ENCODE results near the gene DOCK8. TPM values are rescaled to one million over a fixed set of nuclear protein-coding genes. Genes with fewer than 3 reads are reported as not detected.

Gene DOCK8
- polyA plus RNA-seq, 1 donor (not counting 4 experiments of a cell fraction or from before 2014, with no cell fraction given), result 1.5 TPM

DNA sequence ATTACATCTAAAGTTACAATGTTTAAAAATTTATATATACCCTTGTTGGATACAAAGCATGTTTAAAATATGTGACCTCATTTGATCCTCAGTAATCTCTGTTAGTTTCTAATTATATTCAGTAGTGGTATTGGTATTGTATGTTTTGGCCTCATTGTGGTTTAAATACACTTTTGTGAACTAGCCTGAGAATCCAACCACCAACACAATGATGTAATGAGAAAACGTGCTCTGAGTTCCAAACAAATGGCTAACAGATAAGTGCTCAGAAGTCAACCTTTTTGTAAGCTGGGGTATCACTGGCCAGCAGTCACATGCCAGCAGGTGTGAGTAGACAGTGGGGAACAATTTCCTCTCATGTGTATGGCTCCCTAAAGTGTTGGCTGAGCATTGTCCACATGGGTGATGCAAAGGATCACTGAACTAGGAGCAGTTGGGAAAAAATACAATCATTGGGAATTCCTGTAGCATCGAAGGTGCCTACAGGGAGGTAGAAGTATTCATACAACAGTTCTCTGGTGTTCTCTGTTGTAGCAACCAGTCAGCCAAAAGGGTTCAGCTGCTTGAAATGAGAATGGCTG, 56.1 kb downstream of the DOCK8 start:
- dilution Hi-C loops (cut with MboI; ENCODE audit: extremely low pct_ligation_motif_present, low sequenced_read_pairs), result no loop called here

GRCh38 chr9:272251-273213, 57.9 kb downstream of the DOCK8 start:
- no peak for TF ChIP-seq CTCF (optimal IDR thresholded peaks at IDR 0.05 in 1 of 3, IDR thresholded peaks at IDR 0.05 in 1 of 3, conservative IDR thresholded peaks at IDR 0.05 in 1 of 3; ENCODE audit: extremely low read depth in 1 of 3, insufficient read depth in 2 of 3, low read length in 3 of 3)
- TF ChIP-seq EZH2 (IDR thresholded peaks at IDR 0.05; ENCODE audit: low read length), result no peak
- H3K9ac ChIP-seq (ENCODE audit: control insufficient read depth, extremely low read depth, insufficient read depth, low read length), result no peak overlapping the region
- H3K36me3 ChIP-seq (ENCODE audit: control insufficient read depth in 2 of 2, extremely low read depth in 1 of 2, insufficient read depth in 2 of 2, low read length in 2 of 2), result no peaks in the 10 kb centered on the region
- no peak for FAIRE-seq
- H3K27me3 ChIP-seq (ENCODE audit: control insufficient read depth, extremely low read depth, insufficient read depth, low read length), result no peaks in the 10 kb centered on the region
- H3K9me3 ChIP-seq (ENCODE audit: control insufficient read depth, low read depth, low read length), result no peaks in the 10 kb centered on the region
- no peak for DNase-seq (ENCODE audit: low read depth, low spot score)
- H3K9me1 ChIP-seq (ENCODE audit: control insufficient read depth, extremely low read depth, insufficient read depth, low read length), result no peaks in the 10 kb centered on the region
- H3K27ac ChIP-seq (ENCODE audit: control insufficient read depth, insufficient read depth, low read length), result no peak overlapping the region
- no peaks in the 10 kb centered on the region for H3K4me1 ChIP-seq (ENCODE audit: control insufficient read depth, extremely low read depth, insufficient read depth, low read length)
- no peaks in the 10 kb centered on the region for H3K79me2 ChIP-seq (ENCODE audit: control insufficient read depth, insufficient read depth, low read length)
- H2AFZ ChIP-seq (ENCODE audit: control insufficient read depth, low read length), result no peak overlapping the region
- H3K4me2 ChIP-seq (ENCODE audit: control insufficient read depth, extremely low read depth, insufficient read depth, low read depth, low read length), result no peak overlapping the region
- no peaks in the 10 kb centered on the region for H4K20me1 ChIP-seq (ENCODE audit: control insufficient read depth, extremely low read depth, insufficient read depth, low read length)
- dilution Hi-C loops (cut with MboI; ENCODE audit: extremely low pct_ligation_motif_present, low sequenced_read_pairs), result no loop called here
- no peak overlapping the region for H3K4me3 ChIP-seq (ENCODE audit: control insufficient read depth in 2 of 3, extremely low read depth in 1 of 3, insufficient read depth in 2 of 3, low read depth in 1 of 3, low read length in 3 of 3)

More for the DNA sequence above, 56.1 kb downstream of the DOCK8 start:
- Histone ChIP-seq H3K4me2 (ENCODE audit: control insufficient read depth, extremely low read depth, insufficient read depth, low read depth, low read length) (no peak overlapping the region), H3K36me3 (ENCODE audit: control insufficient read depth in 2 of 2, extremely low read depth in 1 of 2, insufficient read depth in 2 of 2, low read length in 2 of 2) (no peaks in the 10 kb centered on the region), H3K9ac (ENCODE audit: control insufficient read depth, extremely low read depth, insufficient read depth, low read length) (no peak overlapping the region), H3K79me2 (ENCODE audit: control insufficient read depth, insufficient read depth, low read length) (no peaks in the 10 kb centered on the region), H3K27ac (ENCODE audit: control insufficient read depth, insufficient read depth, low read length) (no peak overlapping the region), H3K4me3 (ENCODE audit: control insufficient read depth in 2 of 3, extremely low read depth in 1 of 3, insufficient read depth in 2 of 3, low read depth in 1 of 3, low read length in 3 of 3) (no peak overlapping the region), H3K4me1 (ENCODE audit: control insufficient read depth, extremely low read depth, insufficient read depth, low read length) (no peaks in the 10 kb centered on the region), H4K20me1 (ENCODE audit: control insufficient read depth, extremely low read depth, insufficient read depth, low read length) (no peaks in the 10 kb centered on the region), H2AFZ (ENCODE audit: control insufficient read depth, low read length) (no peak overlapping the region), H3K9me3 (ENCODE audit: control insufficient read depth, low read depth, low read length) (no peaks in the 10 kb centered on the region), H3K27me3 (ENCODE audit: control insufficient read depth, extremely low read depth, insufficient read depth, low read length) (no peaks in the 10 kb centered on the region), H3K9me1 (ENCODE audit: control insufficient read depth, extremely low read depth, insufficient read depth, low read length) (no peaks in the 10 kb centered on the region)
- FAIRE-seq (no peak), DNase-seq (ENCODE audit: low read depth, low spot score) (no peak)
- TF ChIP-seq CTCF (optimal IDR thresholded peaks at IDR 0.05 in 1 of 3, IDR thresholded peaks at IDR 0.05 in 1 of 3, conservative IDR thresholded peaks at IDR 0.05 in 1 of 3; ENCODE audit: extremely low read depth in 1 of 3, insufficient read depth in 2 of 3, low read length in 3 of 3) (no peak), EZH2 (IDR thresholded peaks at IDR 0.05; ENCODE audit: low read length) (no peak)
